LNCAP (cell line): ENCODE data around the gene LINGO4.

Experiments used
- CTCF ChIP-seq: fragments of 450-650 bp; IDR thresholded peaks from 2 replicates; pipeline ENCODE4 v1.5.1; 2017; ENCODE audit warnings: mild to moderate bottlenecking

LINGO4 gene

GRCh38 chr1:151802372-151802771 is 2.8 kb downstream of the LINGO4 start:
- TF ChIP-seq CTCF, result no peak

GRCh38 chr1:151801846-151802245 is 3.4 kb downstream of the LINGO4 start:
- TF ChIP-seq CTCF, result no peak

GRCh38 chr1:151801310-151801820 is 3.9 kb downstream of the LINGO4 start:
- TF ChIP-seq CTCF, result no peak

GRCh38 chr1:151800830-151801229 is 4.4 kb downstream of the LINGO4 start:
- no peak for TF ChIP-seq CTCF

GRCh38 chr1:151799179-151800022 is 5.8 kb downstream of the LINGO4 start:
- no peak for TF ChIP-seq CTCF

- TF ChIP-seq CTCF, result no peak
Observed at GRCh38 chr1:151798571-151798970, 6.6 kb downstream of the LINGO4 start.

- TF ChIP-seq CTCF, result no peak
Observed at GRCh38 chr1:151790940-151791651, 14.1 kb downstream of the LINGO4 start.
